ENCODE measurements around the gene SHISA5.
A peak's percentile ranks its signal among the peaks of the same experiment; 100 is the strongest.

Gene SHISA5

DNA sequence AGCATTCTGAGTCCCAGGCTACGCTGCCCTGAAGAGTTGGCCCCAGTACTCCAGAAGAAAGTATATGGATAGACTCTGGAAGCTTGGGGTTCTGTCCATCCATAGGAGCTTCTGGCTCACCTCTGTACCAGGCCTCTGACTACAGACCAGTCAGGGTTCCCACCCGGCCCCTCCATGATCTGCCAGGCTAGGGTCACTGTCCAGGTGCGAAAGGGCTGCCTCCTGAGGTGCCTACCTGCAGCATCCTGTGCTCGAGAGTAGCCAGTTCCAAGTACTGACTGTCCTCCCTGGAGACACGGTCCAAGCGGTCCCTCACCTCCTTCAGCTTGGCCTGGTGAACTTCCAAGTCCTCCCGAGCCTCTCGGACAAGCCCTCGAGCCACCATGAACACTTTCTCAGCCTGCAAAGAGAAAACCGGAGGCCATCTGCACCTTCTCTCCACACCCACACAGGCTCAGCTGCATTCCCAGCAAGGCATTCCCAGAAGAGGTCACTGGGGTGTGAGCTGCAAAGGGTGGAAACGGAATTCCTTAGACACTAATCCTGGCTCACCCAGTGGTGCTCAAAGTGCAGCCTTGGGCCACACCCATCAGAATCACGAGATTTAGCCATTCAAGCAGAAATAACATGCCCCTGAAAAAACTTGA lies 70.4 kb downstream of the SHISA5 start:
- no peak for DNase-seq (ENCODE audit: low read depth in 1 of 2, low spot score in 1 of 2)
- no peak overlapping the region for H3K27ac ChIP-seq (replicated peaks)
- H3K4me3 ChIP-seq (replicated peaks; ENCODE audit: insufficient read depth, low read length): no peak overlapping the region
- peaks cover 2% of the 10 kb centered on the region for H3K27me3 ChIP-seq (ENCODE audit: insufficient read depth, poor library complexity, severe bottlenecking)
- TF ChIP-seq POLR2AphosphoS5 (IDR thresholded peaks at IDR 0.05; ENCODE audit: low read depth): no peak
- TF ChIP-seq GABPA (IDR thresholded peaks at IDR 0.05; ENCODE audit: low read depth): no peak
- no peak for TF ChIP-seq CTCF (IDR thresholded peaks at IDR 0.05; ENCODE audit: insufficient read depth, low read length)
- TF ChIP-seq REST (IDR thresholded peaks at IDR 0.05; ENCODE audit: insufficient replicate concordance, low read depth): no peak
- no peak for TF ChIP-seq SPI1 (IDR thresholded peaks at IDR 0.05; ENCODE audit: borderline replicate concordance, low read depth)

DNA sequence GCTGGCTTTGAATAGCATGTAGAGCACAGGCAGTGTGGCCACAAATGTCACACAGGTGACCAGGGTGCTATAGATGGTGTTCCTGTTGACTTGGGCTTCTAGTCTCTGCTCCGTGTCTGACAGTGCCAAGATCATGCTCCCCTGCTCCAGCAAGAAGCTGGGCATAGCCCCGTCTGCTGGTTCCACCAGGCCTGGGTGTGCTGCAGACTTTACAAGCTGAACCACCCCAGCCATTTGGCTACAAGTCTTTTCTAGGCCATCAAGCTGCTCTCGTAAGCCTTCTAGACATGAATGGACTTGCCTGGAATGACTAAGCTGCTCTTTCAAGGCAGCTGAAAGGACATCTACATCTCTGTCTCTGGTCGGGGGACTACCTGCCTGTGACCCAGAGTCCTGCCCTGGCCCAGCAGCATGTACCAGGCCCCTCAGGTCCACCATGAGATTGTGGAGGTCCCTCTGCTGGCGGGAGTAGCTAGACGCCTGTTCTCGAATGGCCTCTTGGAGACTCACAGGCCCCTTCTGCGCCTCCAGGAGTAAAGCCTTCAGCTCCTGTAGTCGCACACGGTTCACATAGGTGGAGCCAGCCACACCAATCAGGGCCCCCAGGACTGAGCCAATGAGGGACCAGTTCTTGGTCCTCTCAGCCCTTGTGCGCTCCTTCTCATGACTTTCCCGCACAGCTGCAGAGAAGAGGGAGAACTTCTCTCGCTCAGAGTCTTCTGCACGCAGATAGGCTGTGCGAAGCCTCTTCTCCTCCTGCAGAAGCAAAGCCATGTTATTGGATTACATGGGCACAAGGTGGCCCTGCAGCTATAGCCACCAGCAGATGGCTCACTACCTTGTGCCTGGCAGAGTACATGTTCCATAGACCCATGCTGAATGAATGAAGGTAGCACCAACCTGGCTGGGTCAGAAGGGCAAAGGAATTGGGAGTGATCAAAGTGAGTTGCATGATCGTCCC lies 71.3 kb downstream of the SHISA5 start:
- no peak for TF ChIP-seq CTCF (IDR thresholded peaks at IDR 0.05; ENCODE audit: insufficient read depth, low read length)
- no peak for TF ChIP-seq GABPA (IDR thresholded peaks at IDR 0.05; ENCODE audit: low read depth)
- TF ChIP-seq REST (IDR thresholded peaks at IDR 0.05; ENCODE audit: insufficient replicate concordance, low read depth): no peak
- TF ChIP-seq SPI1 (IDR thresholded peaks at IDR 0.05; ENCODE audit: borderline replicate concordance, low read depth): no peak
- TF ChIP-seq POLR2AphosphoS5 (IDR thresholded peaks at IDR 0.05; ENCODE audit: low read depth): no peak
- Histone ChIP-seq H3K27me3 (ENCODE audit: insufficient read depth, poor library complexity, severe bottlenecking) (peaks cover 2% of the 10 kb centered on the region), H3K4me3 (replicated peaks; ENCODE audit: insufficient read depth, low read length) (no peak overlapping the region), H3K27ac (replicated peaks) (no peak overlapping the region)
- peak in 1 of 2 experiments; percentile 16 for DNase-seq (ENCODE audit: low read depth in 1 of 2, low spot score in 1 of 2)

DNA sequence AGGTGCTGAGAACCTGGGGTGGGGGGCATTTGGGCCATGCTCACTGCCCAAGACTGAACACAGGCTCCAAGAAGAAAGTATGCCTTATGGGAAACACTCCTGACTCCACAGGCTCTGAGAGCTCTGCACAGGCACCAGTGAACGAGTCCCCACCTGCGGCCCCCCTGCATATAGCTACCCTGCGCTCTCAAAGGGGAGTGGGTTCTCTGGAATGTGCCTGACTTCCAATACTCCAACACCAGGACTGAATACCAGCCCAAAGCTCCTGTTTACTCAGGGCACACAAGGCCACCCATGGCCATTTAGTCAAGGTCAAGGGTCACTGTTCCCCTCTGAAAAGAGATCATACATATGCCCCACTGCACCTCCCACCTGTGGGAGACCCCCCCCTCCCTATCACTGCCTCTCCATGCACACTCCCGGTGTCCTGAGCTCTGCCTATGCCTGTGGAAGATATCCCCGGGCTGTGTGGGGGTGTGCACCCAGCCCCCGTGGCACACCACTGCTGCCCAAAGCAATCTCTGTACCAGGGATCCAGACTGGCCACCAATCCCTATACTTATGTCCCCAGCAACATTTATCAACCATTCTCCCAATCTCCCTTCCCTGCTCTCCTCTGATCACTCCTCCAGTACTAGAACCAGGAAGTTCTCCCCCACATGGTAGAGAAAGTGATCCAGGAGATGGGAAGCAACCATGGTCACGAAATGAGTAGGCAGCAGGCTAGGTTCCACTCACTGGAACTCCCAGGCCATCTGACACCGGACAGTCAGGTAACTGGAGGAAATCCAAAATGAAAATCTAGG lies 72.5 kb downstream of the SHISA5 start:
- no peak for TF ChIP-seq SPI1 (IDR thresholded peaks at IDR 0.05; ENCODE audit: borderline replicate concordance, low read depth)
- no peak for TF ChIP-seq GABPA (IDR thresholded peaks at IDR 0.05; ENCODE audit: low read depth)
- Histone ChIP-seq H3K27ac (replicated peaks) (no peak overlapping the region), H3K4me3 (replicated peaks; ENCODE audit: insufficient read depth, low read length) (no peak overlapping the region), H3K27me3 (ENCODE audit: insufficient read depth, poor library complexity, severe bottlenecking) (peaks cover 2% of the 10 kb centered on the region)
- no peak for DNase-seq (ENCODE audit: low read depth in 1 of 2, low spot score in 1 of 2)
